ENCODE measurements around the gene RNF123. TPM values are rescaled to one million over a fixed set of nuclear protein-coding genes. Genes with fewer than 3 reads are reported as not detected.

The RNF123 gene
- polyA plus RNA-seq, 1 donor: 42.5 TPM

GRCh38 chr3:49750056-49750455, 60.7 kb downstream of the RNF123 start:
- no peak for DNase-seq (ENCODE audit: low read depth)

- DNase-seq (ENCODE audit: low read depth): no peak
These were observed 62.1 kb downstream of the RNF123 start for GRCh38 chr3:49751501-49751900.

- DNase-seq (ENCODE audit: low read depth): no peak
These were observed 65.2 kb downstream of the RNF123 start for GRCh38 chr3:49754536-49754935.

- DNase-seq (ENCODE audit: low read depth): no peak
These were observed 66.7 kb downstream of the RNF123 start for GRCh38 chr3:49756036-49756435.

- DNase-seq (ENCODE audit: low read depth): no peak
These were observed 67.8 kb downstream of the RNF123 start for GRCh38 chr3:49757197-49757596.

- DNase-seq (ENCODE audit: low read depth): no peak
These were observed 69.9 kb downstream of the RNF123 start for GRCh38 chr3:49759226-49759625.

- no peak for DNase-seq (ENCODE audit: low read depth)
These were observed 72.3 kb downstream of the RNF123 start for GRCh38 chr3:49761661-49762060.

GRCh38 chr3:49763981-49764380, 74.6 kb downstream of the RNF123 start:
- DNase-seq (ENCODE audit: low read depth): no peak

GRCh38 chr3:49769286-49769915, 80.0 kb downstream of the RNF123 start:
- no peak for DNase-seq (ENCODE audit: low read depth)

- DNase-seq (ENCODE audit: low read depth): no peak
These were observed 80.6 kb downstream of the RNF123 start for GRCh38 chr3:49769926-49770325.

Other genes with a start within 250 kb of the RNF123 start
- gene DAG1, start 219.3 kb upstream of the RNF123 start, polyA plus RNA-seq (ENCODE audit: insufficient read length): 218 TPM
- 1.2 TPM for gene BSN, start 135.1 kb upstream of the RNF123 start, polyA plus RNA-seq (ENCODE audit: insufficient read length)
- 56.2 TPM for gene APEH, start 15.2 kb upstream of the RNF123 start, polyA plus RNA-seq (ENCODE audit: insufficient read length)
- gene MST1, start 83 bp upstream of the RNF123 start, polyA plus RNA-seq (ENCODE audit: insufficient read length): 8.6 TPM
- gene AMIGO3, start 30.1 kb downstream of the RNF123 start, polyA plus RNA-seq (ENCODE audit: insufficient read length): 2.7 TPM
- gene GMPPB, start 34.4 kb downstream of the RNF123 start, polyA plus RNA-seq (ENCODE audit: insufficient read length): 10.8 TPM
- gene IP6K1, start 97.0 kb downstream of the RNF123 start, polyA plus RNA-seq (ENCODE audit: insufficient read length): 22.6 TPM
- gene CDHR4, start 110.3 kb downstream of the RNF123 start, polyA plus RNA-seq (ENCODE audit: insufficient read length): 0.25 TPM
- gene INKA1, start 113.7 kb downstream of the RNF123 start, polyA plus RNA-seq (ENCODE audit: insufficient read length): 6.8 TPM
- 18.3 TPM for gene UBA7, start 124.4 kb downstream of the RNF123 start, polyA plus RNA-seq (ENCODE audit: insufficient read length)
- 4.3 TPM for gene TRAIP, start 167.0 kb downstream of the RNF123 start, polyA plus RNA-seq (ENCODE audit: insufficient read length)
- 0.13 TPM for gene CAMKV, start 180.3 kb downstream of the RNF123 start, polyA plus RNA-seq (ENCODE audit: insufficient read length)
- gene MST1R, start 214.3 kb downstream of the RNF123 start, polyA plus RNA-seq (ENCODE audit: insufficient read length): 2.4 TPM
- gene MON1A, start 240.3 kb downstream of the RNF123 start, polyA plus RNA-seq (ENCODE audit: insufficient read length): 5.8 TPM

Data from forelimb muscle (tissue), 1 donor.